ENCODE data around the gene HOOK2.
"Not testable (repeated sequence)": the region's sequence is repeated elsewhere in the genome, so short reads cannot be mapped to it uniquely, and the experiment has no call there.

HOOK2 gene

DNA sequence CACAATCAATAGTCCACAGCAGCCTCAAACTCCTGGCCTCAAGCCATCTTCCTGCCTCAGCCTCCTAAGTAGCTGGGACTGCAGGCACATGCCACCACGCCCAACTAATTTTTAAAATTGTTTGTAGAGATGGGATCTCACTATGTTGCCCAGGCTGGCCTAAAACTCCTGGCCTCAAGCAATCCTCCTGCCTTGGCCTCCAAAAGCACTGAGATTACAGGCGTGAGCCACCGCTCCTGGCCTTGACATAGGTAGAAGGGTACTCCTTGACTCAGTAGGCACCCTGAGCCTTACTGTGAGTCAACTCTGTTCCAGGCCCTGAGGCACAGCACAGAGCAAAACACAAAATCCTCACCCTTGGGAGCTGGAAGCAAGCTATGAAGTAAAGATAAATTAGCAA is 59.4 kb downstream of the HOOK2 start:
- H3K4me3 ChIP-seq (ENCODE audit: low read length): no peak overlapping the region
- no peak for TF ChIP-seq ZNF274 (IDR thresholded peaks at IDR 0.05; ENCODE audit: low read depth, low read length)

- no peak overlapping the region for H3K4me3 ChIP-seq (ENCODE audit: low read length)
- TF ChIP-seq ZNF274 (IDR thresholded peaks at IDR 0.05; ENCODE audit: low read depth, low read length): no peak
Observed at GRCh38 chr19:12715102-12715501, 60.2 kb downstream of the HOOK2 start.

- H3K4me3 ChIP-seq (ENCODE audit: low read length): not testable (repeated sequence)
Observed at GRCh38 chr19:12713304-12713703, 62.0 kb downstream of the HOOK2 start.

All from GM08714 (cell line).